H1 (cell line): ENCODE results near the gene CTNS. TPM values are rescaled to one million over a fixed set of nuclear protein-coding genes. Genes with fewer than 3 reads are reported as not detected.

Experiments
- GTF2F1 ChIP-seq: IDR thresholded peaks from 2 replicates; pipeline ENCODE4 v1.6.1; 2012; ENCODE audit warnings: low read depth, low read length, improper control_type of control experiment, borderline replicate concordance
- NRF1 ChIP-seq: IDR thresholded peaks from 2 replicates; pipeline ENCODE4 v1.6.1; 2011; ENCODE audit warnings: mild to moderate bottlenecking, low read depth, low read length, improper control_type of control experiment
- POLR2A ChIP-seq, 2 experiments: IDR thresholded peaks; 1 replicate in 1 of 2; 2 replicates in 1 of 2; pipeline ENCODE4 v1.6.1; 2011; ENCODE audit warnings: low read depth in 2 of 2, low read length in 2 of 2, mild to moderate bottlenecking in 2 of 2; ENCODE audit errors: control extremely low read depth in 1 of 2
- polyA plus RNA-seq, 7 experiments: library from polyadenylated mRNA; depleted of rRNA in 3 of 7; stranded (reverse) in 5 of 7; unstranded in 2 of 7; fragments of >200 nt in 5 of 7; fragments of 200-250 nt in 2 of 7; gene quantifications; 1 replicate in 5 of 7; 2 replicates in 1 of 7; 4 replicates in 1 of 7; pipeline versions ENCODE4 v1.2.1 to v1.2.3, GENCODE V29; 2011 to 2013; ENCODE audit warnings: missing spikeins in 2 of 7, mixed read lengths in 2 of 7
- total RNA-seq: library from RNA; stranded (reverse); fragmentation: NEBNext Ultra II Directional; extraction: Animal tissue kit (Norgen Biotek cat#: 25700); gene quantifications from 2 replicates; pipeline ENCODE4 v1.2.1, GENCODE V29; 2021

Gene CTNS
- total and polyA plus RNA-seq, 2 of the 8 experiments (the other 6 are each of a cell fraction or from before 2014, with no cell fraction given): 11.6 to 12.9 TPM

GRCh38 chr17:3690094-3690715, 53.6 kb downstream of the CTNS start (continued):
- TF ChIP-seq NRF1 (no peak), GTF2F1 (no peak), POLR2A (IDR thresholded peaks at IDR 0.05; ENCODE audit: control extremely low read depth in 1 of 2, low read depth in 2 of 2, low read length in 2 of 2) (no peak)
